Stomach smooth muscle (tissue), 2 donors: ENCODE data around the gene PDCD7.
"Not testable (repeated sequence)": the region's sequence is repeated elsewhere in the genome, so short reads cannot be mapped to it uniquely, and the experiment has no call there.

ENCODE experiments used
- H3K27ac ChIP-seq: one replicate; pipeline ENCODE4 v1.7.0; 2013; ENCODE audit warnings: mild to moderate bottlenecking, low read length, inconsistent platforms
- H3K27me3 ChIP-seq, 2 donors: one replicate each; pipeline ENCODE4 v1.7.0; 2013; ENCODE audit warnings: low read length in 2 of 2; ENCODE audit not compliant: insufficient read depth in 2 of 2, control insufficient read depth in 1 of 2
- H3K36me3 ChIP-seq, 2 donors: one replicate each; pipeline ENCODE4 v1.7.0; 2013; ENCODE audit warnings: low read length in 2 of 2; ENCODE audit not compliant: control insufficient read depth in 2 of 2, insufficient read depth in 2 of 2
- H3K4me1 ChIP-seq: one replicate; pipeline ENCODE4 v1.7.0; 2013; ENCODE audit warnings: low read length; ENCODE audit not compliant: control insufficient read depth, insufficient read depth
- H3K4me3 ChIP-seq, 2 donors: one replicate each; pipeline ENCODE4 v1.7.0; 2013; ENCODE audit warnings: low read length in 2 of 2
- H3K9ac ChIP-seq, 2 donors: one replicate each; pipeline ENCODE4 v1.7.0; 2013; ENCODE audit warnings: low read length in 2 of 2, mild to moderate bottlenecking in 1 of 2
- H3K9me3 ChIP-seq, 2 donors: one replicate each; pipeline ENCODE4 v1.7.0; 2013; ENCODE audit warnings: low read length in 2 of 2; ENCODE audit not compliant: control insufficient read depth in 2 of 2
- donor health status: healthy.
- donor health status: Pancreatic carcinoma.

The PDCD7 gene, protein sequence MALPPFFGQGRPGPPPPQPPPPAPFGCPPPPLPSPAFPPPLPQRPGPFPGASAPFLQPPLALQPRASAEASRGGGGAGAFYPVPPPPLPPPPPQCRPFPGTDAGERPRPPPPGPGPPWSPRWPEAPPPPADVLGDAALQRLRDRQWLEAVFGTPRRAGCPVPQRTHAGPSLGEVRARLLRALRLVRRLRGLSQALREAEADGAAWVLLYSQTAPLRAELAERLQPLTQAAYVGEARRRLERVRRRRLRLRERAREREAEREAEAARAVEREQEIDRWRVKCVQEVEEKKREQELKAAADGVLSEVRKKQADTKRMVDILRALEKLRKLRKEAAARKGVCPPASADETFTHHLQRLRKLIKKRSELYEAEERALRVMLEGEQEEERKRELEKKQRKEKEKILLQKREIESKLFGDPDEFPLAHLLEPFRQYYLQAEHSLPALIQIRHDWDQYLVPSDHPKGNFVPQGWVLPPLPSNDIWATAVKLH

DNA sequence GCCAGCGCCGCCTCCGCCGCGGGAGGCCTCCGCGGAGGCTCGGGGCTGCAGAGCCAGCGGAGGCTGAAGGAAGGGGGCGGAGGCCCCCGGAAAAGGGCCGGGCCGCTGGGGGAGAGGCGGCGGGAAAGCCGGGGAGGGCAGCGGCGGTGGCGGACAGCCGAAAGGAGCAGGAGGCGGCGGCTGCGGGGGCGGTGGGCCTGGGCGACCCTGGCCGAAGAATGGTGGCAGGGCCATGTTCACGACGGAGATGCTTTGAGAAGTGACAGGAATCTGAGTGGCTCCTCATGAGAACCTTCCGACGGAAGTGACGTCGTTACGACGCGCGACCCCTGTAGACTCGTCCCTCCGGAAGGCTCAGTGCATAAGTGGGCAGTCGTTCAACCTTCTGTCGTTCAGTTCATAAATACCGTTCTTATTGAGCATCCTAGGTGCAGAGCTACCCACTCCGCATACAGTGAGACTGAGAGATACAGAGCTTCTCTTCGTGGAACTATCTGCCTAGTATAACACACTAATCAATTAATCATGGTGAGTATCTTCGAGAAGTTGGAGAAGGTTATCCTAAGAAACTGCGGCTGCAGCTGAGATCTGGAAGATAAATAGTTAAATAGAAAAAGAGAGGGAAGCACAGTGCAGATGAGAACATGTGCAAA lies at the start of gene PDCD7:
Gene PDCD7 (minus strand): TSS at position 261 of the 653 bp plus-strand sequence. CDS start 27 bp downstream, at position 234.
- Histone ChIP-seq H3K27me3 (no peaks in the 10 kb centered on the region), H3K36me3 (peaks cover 8 to 11% of the 10 kb centered on the region in 2 donors), H3K4me1 (peaks cover 11% of the 10 kb centered on the region), H3K4me3 (peak within 1 kb of the TSS; percentile 83 to 97), H3K9ac (peak within 1 kb of the TSS; percentile 85 to 89), H3K27ac (peak within 1 kb of the TSS; percentile 71), H3K9me3 (no peaks in the 10 kb centered on the region)

DNA sequence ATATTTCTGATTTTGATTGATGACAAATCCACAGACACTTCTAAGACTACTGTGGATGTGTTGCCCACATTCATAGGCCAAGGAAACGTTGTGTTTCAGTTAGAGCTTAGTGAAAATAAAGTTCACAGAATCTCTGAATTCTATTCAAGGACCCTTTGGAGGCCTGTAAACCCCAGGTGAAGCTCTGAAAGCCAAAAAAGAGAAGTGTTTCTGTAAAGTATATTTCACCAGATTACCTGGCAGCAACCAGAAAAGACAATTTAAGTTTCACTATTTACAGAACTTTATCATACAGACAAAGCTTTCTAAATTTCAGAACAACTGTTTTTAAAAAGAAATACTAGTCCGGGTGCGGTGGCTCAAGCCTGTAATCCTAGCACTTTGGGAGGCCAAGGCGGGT lies 48.9 kb upstream of the PDCD7 start:
- H3K9me3 ChIP-seq: no peaks in the 10 kb centered on the region
- H3K4me3 ChIP-seq: no peak overlapping the region
- peaks cover 7 to 9% of the 10 kb centered on the region in 2 donors for H3K36me3 ChIP-seq
- no peak overlapping the region for H3K9ac ChIP-seq
- H3K4me1 ChIP-seq: peaks cover 11% of the 10 kb centered on the region
- no peaks in the 10 kb centered on the region for H3K27me3 ChIP-seq
- peak overlapping the region; percentile 31 for H3K27ac ChIP-seq

DNA sequence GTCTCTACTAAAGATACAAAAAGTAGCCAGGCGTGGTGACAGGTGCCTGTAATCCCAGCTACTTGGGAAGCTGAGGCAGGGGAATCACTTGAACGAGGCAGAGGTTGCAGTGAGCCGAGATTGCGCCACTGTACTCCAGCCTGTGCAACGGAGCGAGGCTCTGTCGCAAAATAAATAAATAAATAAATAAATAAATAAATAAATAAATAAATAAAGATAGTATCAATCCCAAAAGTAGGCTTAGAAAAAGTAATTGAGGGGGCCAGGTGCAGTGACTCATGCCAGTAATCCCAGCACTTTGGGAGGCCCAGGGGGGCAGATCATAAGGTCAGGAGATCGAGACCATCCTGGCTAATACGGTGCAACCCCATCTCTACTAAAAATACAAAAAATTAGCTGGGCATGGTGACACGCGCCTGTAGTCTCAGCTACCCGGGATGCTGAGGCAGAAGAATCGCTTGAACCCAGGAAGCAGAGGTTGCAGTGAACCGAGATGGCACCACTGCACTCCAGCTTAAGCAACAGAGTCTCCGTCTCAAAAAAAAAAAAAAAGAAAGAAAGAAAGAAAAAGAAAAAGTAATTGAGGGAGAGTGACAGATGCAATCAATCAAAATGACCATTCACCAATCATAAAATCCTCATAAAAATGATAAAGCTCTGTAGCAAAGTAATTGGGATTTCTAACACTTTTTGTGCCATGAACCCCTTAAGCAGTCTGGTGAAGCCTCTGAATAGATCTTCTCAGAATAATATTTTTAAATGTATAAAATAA lies 48.2 kb upstream of the PDCD7 start:
- Histone ChIP-seq H3K36me3 (peaks cover 10 to 13% of the 10 kb centered on the region in 2 donors), H3K4me1 (peaks cover 11% of the 10 kb centered on the region)
- not testable (repeated sequence) for H3K4me3 ChIP-seq, H3K9me3 ChIP-seq, H3K27ac ChIP-seq, H3K9ac ChIP-seq, H3K27me3 ChIP-seq

DNA sequence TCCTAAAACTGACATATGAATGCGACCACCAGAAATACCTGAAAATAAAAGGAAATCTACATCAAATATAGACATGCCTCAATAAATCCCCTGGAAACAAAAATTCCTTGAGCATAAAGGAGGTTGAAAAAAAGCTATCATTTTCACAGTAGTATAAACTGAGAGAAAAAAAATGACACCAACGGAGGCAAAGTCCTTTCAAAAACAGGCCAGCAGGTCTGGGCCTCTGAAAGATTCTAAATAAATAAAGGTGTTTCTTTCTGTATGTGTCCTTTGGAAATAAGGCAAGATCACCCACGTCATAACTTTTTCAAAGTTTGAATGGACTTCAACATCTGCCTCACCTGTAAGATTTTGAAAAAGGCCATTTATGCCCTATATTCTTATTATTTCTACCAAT lies 46.6 kb upstream of the PDCD7 start:
- H3K9me3 ChIP-seq: no peaks in the 10 kb centered on the region
- no peak overlapping the region for H3K9ac ChIP-seq
- no peak overlapping the region for H3K27ac ChIP-seq
- H3K36me3 ChIP-seq: peaks cover 13 to 14% of the 10 kb centered on the region in 2 donors
- H3K4me1 ChIP-seq: peaks cover 9% of the 10 kb centered on the region
- H3K27me3 ChIP-seq: no peaks in the 10 kb centered on the region
- no peak overlapping the region for H3K4me3 ChIP-seq

DNA sequence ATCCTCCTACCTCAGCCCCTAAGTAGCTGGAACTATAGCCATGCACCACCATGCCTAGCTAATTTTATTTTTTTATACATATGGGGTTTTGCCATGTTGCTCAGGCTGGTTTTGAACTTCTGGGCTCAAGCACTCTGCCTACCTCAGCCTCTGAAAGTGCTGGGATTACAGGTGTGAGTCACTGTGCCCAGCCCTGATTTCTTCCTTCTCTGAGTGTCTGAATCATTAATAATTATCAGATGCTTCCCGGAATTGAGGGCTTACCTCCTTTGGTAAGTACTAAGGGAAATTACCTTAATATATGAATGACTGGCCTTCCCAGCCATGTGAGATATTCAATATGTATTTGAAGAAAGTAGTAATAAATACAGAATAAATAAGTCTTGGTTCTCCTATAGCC lies 44.3 kb upstream of the PDCD7 start:
- no peak overlapping the region for H3K4me3 ChIP-seq
- H3K9me3 ChIP-seq: no peaks in the 10 kb centered on the region
- H3K27ac ChIP-seq: no peak overlapping the region
- peaks cover 5% of the 10 kb centered on the region for H3K4me1 ChIP-seq
- no peaks in the 10 kb centered on the region for H3K27me3 ChIP-seq
- peaks cover 16 to 20% of the 10 kb centered on the region in 2 donors for H3K36me3 ChIP-seq
- no peak overlapping the region for H3K9ac ChIP-seq

DNA sequence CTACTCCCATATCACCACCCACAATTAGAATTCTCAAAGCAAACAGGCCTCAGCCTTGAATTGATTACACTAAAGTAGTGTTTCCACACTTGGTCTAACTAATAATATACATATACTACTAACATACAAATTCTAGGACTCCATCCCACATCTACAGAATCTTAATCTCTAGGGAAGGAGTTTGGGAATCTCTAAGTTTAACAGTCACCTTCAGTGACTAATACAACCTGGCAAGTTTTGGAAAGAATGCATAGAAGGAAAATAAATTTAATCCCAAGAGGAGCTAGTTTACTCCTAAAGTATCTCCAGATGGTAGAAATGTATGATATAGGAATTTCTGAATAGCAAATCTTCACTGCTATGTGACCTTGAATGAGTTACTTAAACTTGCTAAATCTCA lies 42.4 kb upstream of the PDCD7 start:
- no peaks in the 10 kb centered on the region for H3K4me1 ChIP-seq
- H3K4me3 ChIP-seq: no peak overlapping the region
- H3K27me3 ChIP-seq: no peaks in the 10 kb centered on the region
- no peak overlapping the region for H3K9ac ChIP-seq
- peaks cover 16 to 30% of the 10 kb centered on the region in 2 donors for H3K36me3 ChIP-seq
- H3K27ac ChIP-seq: no peak overlapping the region
- no peaks in the 10 kb centered on the region for H3K9me3 ChIP-seq

DNA sequence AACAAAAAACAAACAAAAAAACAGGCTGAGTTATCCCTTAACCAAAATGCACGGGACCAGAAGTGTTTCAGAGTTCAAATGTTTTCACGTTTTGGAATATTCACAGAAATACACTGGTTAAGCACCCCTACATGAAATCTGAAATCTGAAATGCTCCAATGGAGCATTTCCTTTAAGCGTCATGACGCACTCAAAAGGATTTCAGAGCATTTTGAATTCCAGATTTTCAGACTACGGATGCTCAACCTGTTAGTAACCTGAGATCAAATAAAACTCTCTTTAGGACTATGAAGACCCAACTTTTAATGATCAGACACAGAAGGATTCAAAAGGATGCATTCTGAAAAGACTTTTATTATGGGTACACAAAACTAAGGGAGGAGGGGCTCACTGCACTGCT lies 41.9 kb upstream of the PDCD7 start:
- H3K4me3 ChIP-seq: no peak overlapping the region
- H3K27ac ChIP-seq: no peak overlapping the region
- peaks cover 16 to 30% of the 10 kb centered on the region in 2 donors for H3K36me3 ChIP-seq
- H3K9me3 ChIP-seq: no peaks in the 10 kb centered on the region
- no peaks in the 10 kb centered on the region for H3K4me1 ChIP-seq
- no peak overlapping the region for H3K9ac ChIP-seq
- H3K27me3 ChIP-seq: no peaks in the 10 kb centered on the region

DNA sequence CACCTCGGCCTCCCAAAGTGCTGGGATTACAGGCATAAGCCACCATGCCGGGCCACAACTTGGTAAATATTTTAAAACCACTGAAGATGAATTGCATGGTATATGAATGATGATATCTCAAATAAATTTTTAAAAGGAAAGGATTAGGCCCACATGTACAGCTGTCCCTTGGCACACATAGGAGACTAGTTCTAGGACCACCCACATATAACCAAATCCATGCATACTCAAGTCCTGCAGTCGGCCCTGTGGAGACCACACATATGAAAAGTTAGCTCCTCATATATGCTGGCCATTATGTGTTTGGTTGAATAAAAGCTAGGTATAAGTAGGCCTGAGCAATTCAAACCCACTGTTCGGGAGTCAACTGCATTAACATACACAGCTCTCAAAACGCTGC lies 40.9 kb upstream of the PDCD7 start:
- Histone ChIP-seq H3K4me1 (no peaks in the 10 kb centered on the region), H3K27me3 (no peaks in the 10 kb centered on the region), H3K27ac (no peak overlapping the region), H3K36me3 (peaks cover 16 to 25% of the 10 kb centered on the region in 2 donors), H3K9ac (no peak overlapping the region), H3K9me3 (no peaks in the 10 kb centered on the region), H3K4me3 (no peak overlapping the region)

DNA sequence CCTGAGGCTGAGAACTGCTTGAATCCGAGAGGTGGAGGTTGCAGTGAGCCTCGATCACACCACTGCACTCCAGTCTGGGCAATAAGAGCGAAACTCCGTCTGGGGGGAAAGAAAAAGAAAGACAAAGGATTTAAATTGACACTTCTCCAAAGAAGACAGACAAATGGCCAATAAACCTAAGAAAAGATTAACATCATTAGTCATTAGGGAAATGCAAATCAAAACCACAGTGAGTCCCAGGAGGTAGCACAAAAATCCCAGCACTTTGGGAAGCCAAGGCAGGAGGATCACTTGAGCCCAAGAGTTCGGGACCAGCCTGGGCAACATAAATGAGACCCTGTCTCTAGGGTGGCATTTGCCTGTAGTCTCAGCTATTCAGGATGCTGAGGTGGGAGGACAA lies 38.9 kb upstream of the PDCD7 start:
- Histone ChIP-seq H3K36me3 (peaks cover 8 to 21% of the 10 kb centered on the region in 2 donors), H3K4me1 (no peaks in the 10 kb centered on the region), H3K4me3 (no peak overlapping the region), H3K9me3 (no peaks in the 10 kb centered on the region), H3K27ac (no peak overlapping the region), H3K27me3 (no peaks in the 10 kb centered on the region), H3K9ac (no peak overlapping the region)

DNA sequence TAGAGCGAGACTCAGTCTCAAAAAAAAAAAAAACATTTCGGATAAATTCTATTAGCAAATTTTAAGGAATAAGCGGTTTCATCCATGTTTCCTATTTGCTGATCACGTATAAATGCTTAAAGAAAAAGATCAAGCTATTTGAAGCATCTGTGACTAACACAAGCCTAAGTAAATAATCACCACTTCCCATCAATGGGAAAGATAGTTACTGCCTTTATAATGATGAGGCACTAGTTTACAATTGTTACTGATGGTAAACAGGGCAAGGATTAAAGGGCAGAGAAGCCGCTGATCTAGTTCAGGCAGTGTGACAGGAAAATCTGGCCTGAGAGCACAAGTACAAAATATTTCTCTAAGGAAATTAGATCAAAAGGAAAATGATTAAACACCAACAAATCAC lies 37.8 kb upstream of the PDCD7 start:
- no peak overlapping the region for H3K27ac ChIP-seq

More for the DNA sequence above, 37.8 kb upstream of the PDCD7 start:
- Histone ChIP-seq H3K4me3 (no peak overlapping the region), H3K9me3 (no peaks in the 10 kb centered on the region), H3K27me3 (no peaks in the 10 kb centered on the region), H3K9ac (no peak overlapping the region), H3K4me1 (no peaks in the 10 kb centered on the region), H3K36me3 (peaks cover 5 to 20% of the 10 kb centered on the region in 2 donors)
